IMR-90 (cell line): ENCODE results near the gene C16orf74. TPM values are rescaled to one million over a fixed set of nuclear protein-coding genes. Genes with fewer than 3 reads are reported as not detected.
A peak's percentile ranks its signal among the peaks of the same experiment; 100 is the strongest.

Experiments
- ATAC-seq: fragments of 200-7000 bp; cut with Tn5 transposase; 2 replicates; pipeline ENCODE4 v1.9.1; 2020; ENCODE audit warnings: low read depth, mild to moderate bottlenecking, moderate library complexity
- BruUV-seq: library from RNA; stranded (reverse); fragments of 400-500 nt; replicated peaks from 2 replicates; lab custom pipeline; 2021; lab: Mats Ljungman, UMichigan
- CTCF ChIA-PET: fragments of 300-600 bp; formaldehyde crosslinking; extraction: SDS; loops from one replicate; lab custom pipeline; 2021; ENCODE audit warnings: antibody characterized with exemption; lab: Yijun Ruan, JAX
- POLR2A ChIA-PET: fragments of 300-600 bp; sonication (Branson Sonifier 250); formaldehyde crosslinking; loops from one replicate; lab custom pipeline; 2022; ENCODE audit warnings: antibody characterized with exemption; ENCODE audit not compliant: unreplicated experiment; lab: Charles Lee
- DNase-seq: peaks from one replicate; pipeline ENCODE4 v3.0.0; 2013
- H2AFZ ChIP-seq: replicated peaks from 2 replicates; pipeline ENCODE3; 2013; ENCODE audit warnings: low read length, mild to moderate bottlenecking; ENCODE audit not compliant: poor library complexity
- H2AK5ac ChIP-seq: 2 replicates; pipeline ENCODE4 v1.6.1; 2013; ENCODE audit warnings: low read depth, low read length, inconsistent platforms
- H2AK9ac ChIP-seq: replicated peaks from 2 replicates; pipeline ENCODE3; 2013; ENCODE audit warnings: mild to moderate bottlenecking, low read depth, low read length, moderate library complexity; ENCODE audit not compliant: poor library complexity
- H2BK120ac ChIP-seq: 2 replicates; pipeline ENCODE4 v1.6.1; 2013; ENCODE audit warnings: low read depth, low read length, inconsistent platforms
- H2BK15ac ChIP-seq: 3 replicates; pipeline ENCODE4 v1.6.1; 2013; ENCODE audit warnings: low read depth, low read length, inconsistent platforms
- H2BK20ac ChIP-seq: 2 replicates; pipeline ENCODE4 v1.6.1; 2013; ENCODE audit warnings: low read depth, mild to moderate bottlenecking, inconsistent platforms, low read length, moderate library complexity
- H2BK5ac ChIP-seq: 2 replicates; pipeline ENCODE4 v1.6.1; 2013; ENCODE audit warnings: mild to moderate bottlenecking, low read depth, low read length, inconsistent platforms; ENCODE audit not compliant: poor library complexity, severe bottlenecking
- H3K14ac ChIP-seq: replicated peaks from 2 replicates; pipeline ENCODE4 v1.6.1; 2013; ENCODE audit warnings: low read depth, low read length, inconsistent platforms
- H3K18ac ChIP-seq: 2 replicates; pipeline ENCODE4 v1.6.1; 2013; ENCODE audit warnings: low read depth, low read length, control low read depth
- H3K23ac ChIP-seq: 2 replicates; pipeline ENCODE4 v1.6.1; 2013; ENCODE audit warnings: low read depth, low read length, inconsistent platforms
- H3K27ac ChIP-seq: 2 replicates; pipeline ENCODE4 v1.5.1; 2013; ENCODE audit warnings: mild to moderate bottlenecking, control low read depth, low read length; ENCODE audit not compliant: insufficient read depth
- H3K27me3 ChIP-seq: 2 replicates; pipeline ENCODE4 v1.6.1; 2013; ENCODE audit warnings: low read length; ENCODE audit not compliant: control insufficient read depth, insufficient read depth
- H3K36me3 ChIP-seq: 2 replicates; pipeline ENCODE4 v1.6.1; 2013; ENCODE audit warnings: low read length, mixed read lengths; ENCODE audit not compliant: control insufficient read depth, insufficient read depth
- H3K4ac ChIP-seq: 2 replicates; pipeline ENCODE4 v1.6.1; 2013; ENCODE audit warnings: low read depth, low read length, inconsistent platforms
- H3K4me1 ChIP-seq: 2 replicates; pipeline ENCODE4 v1.6.1; 2013; ENCODE audit warnings: low read length, mixed read lengths; ENCODE audit not compliant: control insufficient read depth, insufficient read depth
- H3K4me2 ChIP-seq: 2 replicates; pipeline ENCODE4 v1.6.1; 2013; ENCODE audit warnings: low read depth, mild to moderate bottlenecking, control low read depth, low read length, moderate library complexity
- H3K4me3 ChIP-seq: 2 replicates; pipeline ENCODE4 v1.5.1; 2013; ENCODE audit warnings: low read depth, mild to moderate bottlenecking, control low read depth, low read length, moderate library complexity; ENCODE audit not compliant: insufficient read depth
- H3K56ac ChIP-seq: 2 replicates; pipeline ENCODE4 v1.6.1; 2013; ENCODE audit warnings: low read length, inconsistent platforms; ENCODE audit not compliant: insufficient read depth; ENCODE audit errors: extremely low read depth
- H3K79me1 ChIP-seq, 2 experiments: 2 replicates each; pipeline ENCODE4 v1.6.1; 2013; ENCODE audit warnings: low read length in 2 of 2, inconsistent platforms in 1 of 2, low read depth in 1 of 2
- H3K9ac ChIP-seq: 2 replicates; pipeline ENCODE4 v1.6.1; 2013; ENCODE audit warnings: low read depth, low read length, control low read depth
- H3K9me1 ChIP-seq: 2 replicates; pipeline ENCODE4 v1.6.1; 2013; ENCODE audit warnings: low read length, inconsistent platforms; ENCODE audit not compliant: insufficient read depth
- H3K9me3 ChIP-seq: 2 replicates; pipeline ENCODE4 v1.6.1; 2013; ENCODE audit warnings: low read length; ENCODE audit not compliant: control insufficient read depth, insufficient read depth
- H4K20me1 ChIP-seq: 2 replicates; pipeline ENCODE4 v1.6.1; 2013; ENCODE audit warnings: low read length, inconsistent platforms; ENCODE audit not compliant: insufficient read depth
- H4K5ac ChIP-seq: 2 replicates; pipeline ENCODE4 v1.6.1; 2013; ENCODE audit warnings: mild to moderate bottlenecking, low read depth, low read length, control low read depth
- H4K8ac ChIP-seq, 2 experiments: 2 replicates each; pipeline ENCODE4 v1.6.1; 2013; ENCODE audit warnings: low read depth in 2 of 2, low read length in 2 of 2, control low read depth in 1 of 2, inconsistent platforms in 1 of 2
- H4K91ac ChIP-seq: 2 replicates; pipeline ENCODE4 v1.6.1; 2013; ENCODE audit warnings: low read depth, low read length, inconsistent platforms; ENCODE audit not compliant: insufficient read depth
- BHLHE40 ChIP-seq: fragments of 150-350 bp; IDR thresholded peaks from 2 replicates; pipeline ENCODE4 v1.6.1; 2016; ENCODE audit warnings: mild to moderate bottlenecking, low read depth, low read length
- ELK1 ChIP-seq: fragments of 150-350 bp; IDR thresholded peaks from 2 replicates; pipeline ENCODE4 v1.6.1; 2016; ENCODE audit warnings: low read depth, mild to moderate bottlenecking, low read length, moderate library complexity, borderline replicate concordance
- FOS ChIP-seq: fragments of 150-350 bp; IDR thresholded peaks from 2 replicates; pipeline ENCODE4 v1.6.1; 2016; ENCODE audit warnings: low read depth, low read length
- MXI1 ChIP-seq: IDR thresholded peaks from 2 replicates; pipeline ENCODE4 v1.6.1; 2012; ENCODE audit warnings: low read depth, mild to moderate bottlenecking, low read length, moderate library complexity, borderline replicate concordance
- RAD21 ChIP-seq: IDR thresholded peaks from 2 replicates; pipeline ENCODE4 v1.6.1; 2012; ENCODE audit warnings: low read length, improper control_type of control experiment
- RCOR1 ChIP-seq: IDR thresholded peaks from 2 replicates; pipeline ENCODE4 v1.6.1; 2012; ENCODE audit warnings: mild to moderate bottlenecking, low read length, improper control_type of control experiment; ENCODE audit not compliant: insufficient replicate concordance
- WGBS, 2 experiments: methylation state at CpG; one replicate each; pipeline versions ENCODE4 v1.1.5 to v1.1.7; 2013; ENCODE audit warnings: missing lambda C conversion rate in 2 of 2; ENCODE audit not compliant: insufficient read length in 1 of 2; ENCODE audit errors: extremely low coverage in 2 of 2; 5-methylcytosine and 5-hydroxymethylcytosine counted together
- dilution Hi-C: fragments of 300-500 bp; cut with HindIII; formaldehyde crosslinking; loops from one replicate; pipeline ENCODE4 v1.14.3; 2018; ENCODE audit warnings: low sequenced_read_pairs; ENCODE audit not compliant: unreplicated experiment
- in situ Hi-C: fragments of 300-500 bp; cut with MboI; formaldehyde crosslinking; loops from 3 replicates; pipeline ENCODE4 v1.14.3; 2019; ENCODE audit warnings: low sequenced_read_pairs, inconsistent platforms, mixed read lengths
- intact Hi-C: fragments of 100-400 bp; cut with micrococcal nuclease; formaldehyde crosslinking; loops from 2 replicates; pipeline ENCODE4 v1.10.0; 2022
- polyA plus RNA-seq, 3 experiments: library from polyadenylated mRNA; depleted of rRNA; stranded (reverse); fragments of >200 nt; gene quantifications; 2 replicates each; pipeline ENCODE4 v1.2.3, GENCODE V29; 2012; ENCODE audit warnings: low replicate concordance in 1 of 3
- total RNA-seq: library from RNA; depleted of rRNA; stranded (reverse); fragments of >200 nt; gene quantifications from 2 replicates; pipeline ENCODE4 v1.2.3, GENCODE V29; 2012

Gene C16orf74
- total and polyA plus RNA-seq, 2 of the 4 experiments (the other 2 are of a cell fraction), result 4.5 to 12.2 TPM

GRCh38 chr16:85689285-85689949 lies 61.5 kb downstream of the C16orf74 start:
- dilution Hi-C loops, result no loop called here
- peak overlapping the region; percentile 93 for H3K4me2 ChIP-seq
- H3K4ac ChIP-seq, result no peak overlapping the region
- no peaks in the 10 kb centered on the region for H3K4me1 ChIP-seq
- H3K56ac ChIP-seq, result no peak overlapping the region
- no peak overlapping the region for H2BK15ac ChIP-seq
- H3K79me1 ChIP-seq, result peaks cover 0 to 19% of the 10 kb centered on the region in 2 experiments; a peak in 2 of 4 replicates
- no peak overlapping the region for H2BK20ac ChIP-seq
- in situ Hi-C loops, result no loop called here
- H3K9ac ChIP-seq, result no peak overlapping the region; the same call in 1 of the 2 replicates
- no peak for DNase-seq
- H4K20me1 ChIP-seq, result 0 out of 2 replicates have a peak, but pooled peaks cover 5% of the 10 kb centered on the region
- WGBS, 2 experiments, result 75% methylated on average over 3 of the region's 27 CpGs; no CpG with 5 or more reads in 1 of the 2 experiments
- no peak overlapping the region for H4K5ac ChIP-seq
- H3K18ac ChIP-seq, result no peak overlapping the region
- H2AK9ac ChIP-seq, result no peak overlapping the region
- H2AK5ac ChIP-seq, result no peak overlapping the region
- TF ChIP-seq RAD21, result no peak
- no peak for TF ChIP-seq MXI1
- TF ChIP-seq BHLHE40, result no peak
- no peak for TF ChIP-seq ELK1
- no peak for TF ChIP-seq RCOR1
- no peak for TF ChIP-seq FOS
- no peak for ATAC-seq
- H3K4me3 ChIP-seq, result peak overlapping the region; percentile 48
- no peak overlapping the region for H3K23ac ChIP-seq
- no peak overlapping the region for H3K27ac ChIP-seq
- ChIA-PET POLR2A (no interaction called here), CTCF (interaction anchor here (0.6 kb wide), 1 partner anchor 14 kb away, joined by 3 read pairs; no protein-coding TSS in a partner anchor)
- peaks cover 2% of the 10 kb centered on the region; the same call in 1 of the 2 replicates for H3K9me1 ChIP-seq
- no peak overlapping the region; a peak in 2 of 4 replicates for H4K8ac ChIP-seq
- H3K9me3 ChIP-seq, result no peaks in the 10 kb centered on the region
- H4K91ac ChIP-seq, result no peak overlapping the region
- peak overlapping the region; percentile 77 for H2AFZ ChIP-seq
- no peak overlapping the region for H3K14ac ChIP-seq
- H2BK5ac ChIP-seq, result no peak overlapping the region
- peaks cover 14% of the 10 kb centered on the region; the same call in 1 of the 2 replicates for H3K27me3 ChIP-seq
- H2BK120ac ChIP-seq, result no peak overlapping the region
- BruUV-seq, result no TSS peak
- H3K36me3 ChIP-seq, result no peaks in the 10 kb centered on the region
- intact Hi-C loops, result no loop called here
